ENCODE measurements around the gene PPM1D.

DNA sequence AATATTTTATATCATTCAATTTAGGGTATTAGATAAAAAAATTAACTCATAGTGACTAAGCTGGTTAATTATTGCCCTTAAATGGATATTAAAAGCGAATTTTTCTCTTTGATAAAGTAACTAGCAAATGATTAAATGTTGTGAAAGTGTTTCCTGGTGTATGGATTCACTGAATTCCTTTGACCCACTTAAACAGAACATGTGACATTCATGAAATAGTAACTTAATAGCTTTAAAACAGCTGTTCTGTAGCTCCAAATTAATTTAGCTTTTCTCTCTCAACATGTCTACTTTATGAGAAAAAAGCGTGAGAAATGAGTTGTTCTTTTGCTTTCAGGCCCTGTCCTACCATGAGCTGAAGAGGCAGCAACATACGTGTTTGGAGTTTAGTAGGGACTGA is 37.6 kb upstream of the PPM1D start:
- TF ChIP-seq, protein P1, sequence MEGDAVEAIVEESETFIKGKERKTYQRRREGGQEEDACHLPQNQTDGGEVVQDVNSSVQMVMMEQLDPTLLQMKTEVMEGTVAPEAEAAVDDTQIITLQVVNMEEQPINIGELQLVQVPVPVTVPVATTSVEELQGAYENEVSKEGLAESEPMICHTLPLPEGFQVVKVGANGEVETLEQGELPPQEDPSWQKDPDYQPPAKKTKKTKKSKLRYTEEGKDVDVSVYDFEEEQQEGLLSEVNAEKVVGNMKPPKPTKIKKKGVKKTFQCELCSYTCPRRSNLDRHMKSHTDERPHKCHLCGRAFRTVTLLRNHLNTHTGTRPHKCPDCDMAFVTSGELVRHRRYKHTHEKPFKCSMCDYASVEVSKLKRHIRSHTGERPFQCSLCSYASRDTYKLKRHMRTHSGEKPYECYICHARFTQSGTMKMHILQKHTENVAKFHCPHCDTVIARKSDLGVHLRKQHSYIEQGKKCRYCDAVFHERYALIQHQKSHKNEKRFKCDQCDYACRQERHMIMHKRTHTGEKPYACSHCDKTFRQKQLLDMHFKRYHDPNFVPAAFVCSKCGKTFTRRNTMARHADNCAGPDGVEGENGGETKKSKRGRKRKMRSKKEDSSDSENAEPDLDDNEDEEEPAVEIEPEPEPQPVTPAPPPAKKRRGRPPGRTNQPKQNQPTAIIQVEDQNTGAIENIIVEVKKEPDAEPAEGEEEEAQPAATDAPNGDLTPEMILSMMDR (IDR thresholded peaks at IDR 0.05), result no peak
- no peak for TF ChIP-seq EZH2 (IDR thresholded peaks at IDR 0.05; ENCODE audit: borderline replicate concordance, insufficient read depth, low read depth, low read length, poor library complexity, severe bottlenecking)
